HG02938 (cell line): ENCODE results near the gene OR5AS1.
"Not testable (repeated sequence)": the region's sequence is repeated elsewhere in the genome, so short reads cannot be mapped to it uniquely, and the experiment has no call there.

Source experiments
- ATAC-seq: cut with Tn5 transposase; IDR thresholded peaks from one replicate; pipeline ENCODE4 v1.9.1; 2021; ENCODE audit warnings: mild to moderate bottlenecking, moderate library complexity; ENCODE audit not compliant: unreplicated experiment

Gene OR5AS1

GRCh38 chr11:56027354-56027753, at the start of gene OR5AS1:
OR5AS1 (plus strand) TSS chr11:56027654; CDS start chr11:56030419, 2,765 bp downstream.
- ATAC-seq: no peak

DNA sequence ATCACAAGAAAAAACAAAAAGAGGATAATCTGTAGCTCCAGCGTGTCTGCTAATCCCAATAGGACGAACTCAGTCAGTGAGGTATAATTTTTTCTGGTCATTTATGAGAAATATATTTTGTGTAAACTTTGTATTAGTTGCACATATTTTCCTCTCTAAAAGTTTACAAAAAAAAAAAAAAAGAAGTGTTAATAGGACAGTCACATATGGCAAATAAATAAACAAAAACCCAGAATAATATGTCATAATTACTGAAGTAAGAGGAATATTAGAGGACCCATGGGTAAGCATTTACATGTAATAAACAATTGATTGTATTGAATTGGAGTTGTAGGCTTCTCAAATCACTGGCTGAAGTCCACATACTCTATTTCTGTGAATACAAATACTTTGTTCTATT, 32.9 kb upstream of the OR5AS1 start, which contains the start of gene OR5F1:
OR5F1 (minus strand) TSS at position 101 of the 400 bp plus-strand sequence; CDS start at position 101, 0 bp downstream.
- ATAC-seq: no peak

DNA sequence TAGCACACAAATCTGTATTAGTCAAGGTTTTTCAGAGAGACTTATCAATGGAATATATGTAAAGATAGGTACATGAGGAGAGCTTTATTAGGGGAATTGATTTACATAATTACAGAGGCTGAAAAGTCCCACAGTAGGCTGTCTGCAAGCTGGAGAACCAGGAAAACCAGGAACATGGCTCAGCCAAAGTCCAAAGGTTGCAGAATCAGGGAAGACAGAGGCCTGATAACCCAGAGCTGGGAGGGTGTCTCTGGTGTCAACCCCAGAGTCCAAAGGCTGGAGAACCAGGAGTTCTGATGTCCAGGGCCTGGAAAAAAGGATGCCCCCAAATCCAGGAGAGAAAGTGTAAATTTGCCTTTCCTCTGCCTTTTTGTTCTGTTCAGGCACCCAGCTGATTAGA, 16.7 kb upstream of the OR5AS1 start:
- no peak for ATAC-seq

DNA sequence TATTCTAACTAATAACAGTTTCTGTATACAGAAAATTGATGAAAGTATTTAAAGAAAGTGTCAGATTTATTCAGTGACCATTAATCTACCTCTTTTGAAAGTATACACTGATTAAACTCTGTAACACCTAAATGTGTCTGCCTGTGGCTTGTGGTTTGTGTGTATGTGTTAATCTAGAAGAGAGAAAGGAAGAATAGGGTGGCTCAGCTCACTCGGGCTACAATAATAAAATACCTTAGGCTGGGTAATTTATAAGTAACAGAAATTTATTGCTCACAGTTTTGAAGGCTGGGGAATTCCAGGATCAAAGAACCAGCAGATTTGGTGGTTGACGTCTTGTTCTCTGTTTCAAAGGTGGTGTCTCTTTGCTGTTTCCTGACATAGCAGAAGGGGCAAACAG, 13.6 kb upstream of the OR5AS1 start:
- no peak for ATAC-seq

DNA sequence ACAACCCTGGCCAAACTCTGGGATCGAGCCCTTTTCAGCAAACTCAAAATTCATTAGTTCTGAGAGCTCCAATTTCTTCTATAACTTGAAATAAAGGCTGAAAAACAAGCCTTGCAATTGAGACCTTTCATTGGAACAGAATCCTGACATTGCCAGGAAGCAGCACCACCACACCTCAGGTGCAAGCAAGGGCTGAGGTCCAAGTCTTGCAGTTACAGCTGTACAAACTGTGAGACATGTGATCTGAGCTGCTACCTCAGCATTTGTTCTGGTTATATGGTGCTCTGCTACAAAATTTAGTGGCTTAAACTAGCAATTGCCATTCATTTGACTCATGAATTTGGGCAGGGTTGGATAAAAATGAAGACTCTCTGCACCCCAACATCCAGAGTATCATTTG, 18.1 kb downstream of the OR5AS1 start:
- ATAC-seq: no peak

DNA sequence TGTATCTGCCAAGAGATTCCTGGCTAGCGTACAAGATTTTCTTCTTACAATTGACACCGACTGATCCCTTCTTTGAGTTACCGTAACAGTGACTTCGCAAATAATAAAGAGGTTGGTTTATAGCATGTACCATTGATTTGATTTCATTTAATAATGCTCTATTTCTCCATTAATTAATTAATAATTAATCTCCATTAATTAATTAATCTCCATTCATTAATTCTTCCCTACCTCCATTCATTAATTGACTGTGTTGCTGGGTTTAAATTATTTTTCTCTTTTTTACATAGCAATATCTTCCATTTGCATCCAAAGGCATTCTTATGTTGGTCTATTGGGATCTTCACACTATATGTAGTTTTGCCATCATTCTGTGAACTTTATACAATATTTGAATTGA, 21.0 kb downstream of the OR5AS1 start:
- ATAC-seq: no peak

- ATAC-seq: no peak
Measured at GRCh38 chr11:56049487-56049886, 22.0 kb downstream of the OR5AS1 start.

- not testable (repeated sequence) for ATAC-seq
Measured at GRCh38 chr11:56056366-56056765, 28.9 kb downstream of the OR5AS1 start.

DNA sequence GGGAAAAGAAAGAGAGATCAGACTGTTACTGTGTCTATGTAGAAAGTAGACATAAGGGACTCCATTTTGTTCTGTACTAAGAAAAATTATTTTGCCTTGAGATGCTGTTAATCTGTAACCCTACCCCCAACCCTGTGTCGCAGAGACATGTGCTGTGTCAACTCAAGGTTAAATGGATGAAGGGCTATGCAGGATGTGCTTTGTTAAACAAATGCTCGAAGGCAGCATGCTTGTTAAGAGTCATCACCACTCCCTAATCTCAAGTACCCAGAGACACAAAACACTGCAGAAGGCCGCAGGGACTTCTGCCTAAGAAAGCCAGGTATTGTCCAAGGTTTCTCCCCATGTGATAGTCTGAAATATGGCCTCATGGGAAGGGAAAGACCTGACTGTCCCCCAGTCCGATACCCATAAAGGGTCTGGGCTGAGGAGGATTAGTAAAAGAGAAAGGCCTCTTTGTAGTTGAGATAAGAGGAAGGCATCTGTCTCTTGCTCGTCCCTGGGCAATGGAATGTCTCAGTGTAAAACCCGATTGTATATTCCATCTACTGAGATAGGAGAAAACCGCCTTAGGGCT, 30.3 kb downstream of the OR5AS1 start:
- not testable (repeated sequence) for ATAC-seq

DNA sequence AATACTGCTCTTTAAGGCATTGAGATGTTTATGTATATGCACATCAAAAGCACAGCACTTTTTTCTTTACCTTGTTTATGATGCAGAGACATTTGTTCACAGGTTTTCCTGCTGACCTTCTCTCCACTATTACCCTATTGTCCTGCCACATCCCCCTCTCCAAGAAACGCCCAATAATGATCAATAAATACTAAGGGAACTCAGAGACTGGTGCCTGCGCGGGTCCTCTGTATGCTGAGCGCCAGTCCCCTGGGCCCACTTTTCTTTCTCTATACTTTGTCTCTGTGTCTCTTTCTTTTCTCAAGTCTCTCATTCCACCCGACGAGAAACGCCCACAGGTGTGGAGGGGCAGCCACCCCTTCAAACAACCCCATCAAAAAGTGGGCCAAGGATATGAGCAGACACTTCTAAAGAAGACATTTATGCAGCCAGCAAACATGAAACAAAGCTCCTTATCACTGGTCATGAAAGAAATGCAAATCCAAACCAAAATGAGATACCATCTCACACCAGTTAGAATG, 30.9 kb downstream of the OR5AS1 start:
- not testable (repeated sequence) for ATAC-seq

GRCh38 chr11:56066980-56067379, 39.5 kb downstream of the OR5AS1 start:
- no peak for ATAC-seq
